ENCODE measurements around the gene KCNH3. TPM values are rescaled to one million over a fixed set of nuclear protein-coding genes. Genes with fewer than 3 reads are reported as not detected.

KCNH3 gene
- total and polyA plus RNA-seq, 2 of the 13 experiments (the other 11 are each of a cell fraction or from before 2014, with no cell fraction given) = 0.01 to 0.07 TPM

DNA sequence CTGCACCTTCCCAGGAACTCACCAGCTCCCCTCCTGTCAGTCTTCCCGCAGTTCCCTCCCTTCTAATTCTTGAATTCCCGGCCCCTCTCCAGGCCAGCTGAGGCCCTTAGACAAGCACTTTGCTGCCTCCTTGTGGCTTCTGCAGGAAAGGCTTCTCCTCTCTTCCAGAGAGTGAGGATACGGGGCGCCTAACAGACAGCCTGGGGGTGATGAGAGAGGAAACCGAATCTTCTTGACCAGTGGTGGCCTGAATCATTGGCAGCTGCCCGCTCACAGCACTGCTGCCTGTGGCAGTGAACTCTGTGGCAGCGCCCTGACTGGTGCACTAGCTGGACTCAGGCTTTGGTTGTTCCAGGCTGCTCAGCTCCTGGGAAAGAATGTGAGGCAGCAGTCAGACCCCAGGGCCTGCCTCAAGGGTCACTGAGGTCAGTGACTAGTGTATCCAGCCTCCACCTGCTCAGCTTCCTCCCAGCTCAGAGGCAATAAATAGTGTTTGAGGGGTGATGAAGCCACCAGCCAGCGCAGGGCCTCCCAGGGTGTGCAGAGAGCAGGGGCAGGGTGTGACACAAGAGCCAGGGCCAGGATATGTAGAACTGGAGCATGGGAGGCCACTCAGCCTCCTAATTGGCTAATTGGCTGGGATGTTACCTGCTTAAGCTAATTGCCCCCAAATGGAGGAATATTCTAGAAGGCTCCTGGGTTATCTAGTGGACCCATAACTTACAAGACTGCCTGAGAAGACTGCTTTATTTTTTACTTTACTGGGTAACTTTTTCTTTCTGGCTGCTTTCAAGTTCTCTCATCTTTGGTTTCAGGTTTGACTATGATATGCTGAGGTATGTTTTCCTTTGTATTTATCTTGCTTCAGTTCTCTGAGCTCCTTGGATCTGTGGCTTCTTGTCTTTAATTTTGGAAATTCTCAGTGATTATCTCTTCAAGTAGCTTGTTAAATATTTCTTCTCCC, 42.0 kb downstream of the KCNH3 start (continued):
- TF ChIP-seq, protein P1, sequence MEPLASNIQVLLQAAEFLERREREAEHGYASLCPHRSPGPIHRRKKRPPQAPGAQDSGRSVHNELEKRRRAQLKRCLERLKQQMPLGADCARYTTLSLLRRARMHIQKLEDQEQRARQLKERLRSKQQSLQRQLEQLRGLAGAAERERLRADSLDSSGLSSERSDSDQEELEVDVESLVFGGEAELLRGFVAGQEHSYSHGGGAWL (CRISPR knock-in tag; IDR thresholded peaks at IDR 0.05) = no peak
- no peak for TF ChIP-seq MLLT10 (CRISPR knock-in tag; IDR thresholded peaks at IDR 0.05)
- TF ChIP-seq, protein P2, sequence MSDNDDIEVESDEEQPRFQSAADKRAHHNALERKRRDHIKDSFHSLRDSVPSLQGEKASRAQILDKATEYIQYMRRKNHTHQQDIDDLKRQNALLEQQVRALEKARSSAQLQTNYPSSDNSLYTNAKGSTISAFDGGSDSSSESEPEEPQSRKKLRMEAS (IDR thresholded peaks at IDR 0.05) = no peak
- no peak for TF ChIP-seq ZNF382 (CRISPR knock-in tag; IDR thresholded peaks at IDR 0.05; ENCODE audit: borderline replicate concordance)
- TF ChIP-seq, protein P3, sequence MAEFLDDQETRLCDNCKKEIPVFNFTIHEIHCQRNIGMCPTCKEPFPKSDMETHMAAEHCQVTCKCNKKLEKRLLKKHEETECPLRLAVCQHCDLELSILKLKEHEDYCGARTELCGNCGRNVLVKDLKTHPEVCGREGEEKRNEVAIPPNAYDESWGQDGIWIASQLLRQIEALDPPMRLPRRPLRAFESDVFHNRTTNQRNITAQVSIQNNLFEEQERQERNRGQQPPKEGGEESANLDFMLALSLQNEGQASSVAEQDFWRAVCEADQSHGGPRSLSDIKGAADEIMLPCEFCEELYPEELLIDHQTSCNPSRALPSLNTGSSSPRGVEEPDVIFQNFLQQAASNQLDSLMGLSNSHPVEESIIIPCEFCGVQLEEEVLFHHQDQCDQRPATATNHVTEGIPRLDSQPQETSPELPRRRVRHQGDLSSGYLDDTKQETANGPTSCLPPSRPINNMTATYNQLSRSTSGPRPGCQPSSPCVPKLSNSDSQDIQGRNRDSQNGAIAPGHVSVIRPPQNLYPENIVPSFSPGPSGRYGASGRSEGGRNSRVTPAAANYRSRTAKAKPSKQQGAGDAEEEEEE (CRISPR knock-in tag; IDR thresholded peaks at IDR 0.05; ENCODE audit: borderline replicate concordance) = no peak
- TF ChIP-seq, protein P4, sequence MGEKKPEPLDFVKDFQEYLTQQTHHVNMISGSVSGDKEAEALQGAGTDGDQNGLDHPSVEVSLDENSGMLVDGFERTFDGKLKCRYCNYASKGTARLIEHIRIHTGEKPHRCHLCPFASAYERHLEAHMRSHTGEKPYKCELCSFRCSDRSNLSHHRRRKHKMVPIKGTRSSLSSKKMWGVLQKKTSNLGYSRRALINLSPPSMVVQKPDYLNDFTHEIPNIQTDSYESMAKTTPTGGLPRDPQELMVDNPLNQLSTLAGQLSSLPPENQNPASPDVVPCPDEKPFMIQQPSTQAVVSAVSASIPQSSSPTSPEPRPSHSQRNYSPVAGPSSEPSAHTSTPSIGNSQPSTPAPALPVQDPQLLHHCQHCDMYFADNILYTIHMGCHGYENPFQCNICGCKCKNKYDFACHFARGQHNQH (CRISPR knock-in tag; IDR thresholded peaks at IDR 0.05) = 0 out of 2 replicates have a peak, but pooled peaks have one; percentile 30
- TF ChIP-seq GATA4 (IDR thresholded peaks at IDR 0.05; ENCODE audit: borderline replicate concordance, low read depth) = no peak
- TF ChIP-seq MAFF (IDR thresholded peaks at IDR 0.05; ENCODE audit: low read depth, low read length) = no peak
- no peak for TF ChIP-seq KMT2A (CRISPR knock-in tag; IDR thresholded peaks at IDR 0.05)
- TF ChIP-seq CENPX (CRISPR knock-in tag; IDR thresholded peaks at IDR 0.05) = no peak
- TF ChIP-seq CCAR2 (optimal IDR thresholded peaks at IDR 0.05; ENCODE audit: low read depth, low read length) = no peak
- no peak for TF ChIP-seq RAD51 (IDR thresholded peaks at IDR 0.05; ENCODE audit: borderline replicate concordance)
- TF ChIP-seq SRSF4 (IDR thresholded peaks at IDR 0.05; ENCODE audit: low read depth, low read length, poor library complexity, severe bottlenecking) = no peak
- no peak for TF ChIP-seq CREB1 (IDR thresholded peaks at IDR 0.05)
- no peak for TF ChIP-seq CREB1 (CRISPR knock-in tag; IDR thresholded peaks at IDR 0.05)
- TF ChIP-seq HOXA9 (CRISPR knock-in tag; IDR thresholded peaks at IDR 0.05; ENCODE audit: borderline replicate concordance) = no peak
- TF ChIP-seq ZSCAN12 (CRISPR knock-in tag; IDR thresholded peaks at IDR 0.05) = no peak
- no peak for TF ChIP-seq FOXK2 (IDR thresholded peaks at IDR 0.05)
- no peak for TF ChIP-seq BHLHE40 (IDR thresholded peaks at IDR 0.05; ENCODE audit: low read length)
- TF ChIP-seq, protein P5, sequence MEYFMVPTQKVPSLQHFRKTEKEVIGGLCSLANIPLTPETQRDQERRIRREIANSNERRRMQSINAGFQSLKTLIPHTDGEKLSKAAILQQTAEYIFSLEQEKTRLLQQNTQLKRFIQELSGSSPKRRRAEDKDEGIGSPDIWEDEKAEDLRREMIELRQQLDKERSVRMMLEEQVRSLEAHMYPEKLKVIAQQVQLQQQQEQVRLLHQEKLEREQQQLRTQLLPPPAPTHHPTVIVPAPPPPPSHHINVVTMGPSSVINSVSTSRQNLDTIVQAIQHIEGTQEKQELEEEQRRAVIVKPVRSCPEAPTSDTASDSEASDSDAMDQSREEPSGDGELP (IDR thresholded peaks at IDR 0.05; ENCODE audit: borderline replicate concordance, low read depth) = peak; percentile 79; the same call in 1 of the 2 replicates
- no peak for TF ChIP-seq ZNF530 (CRISPR knock-in tag; IDR thresholded peaks at IDR 0.05; ENCODE audit: low read depth)
- TF ChIP-seq, protein P6, sequence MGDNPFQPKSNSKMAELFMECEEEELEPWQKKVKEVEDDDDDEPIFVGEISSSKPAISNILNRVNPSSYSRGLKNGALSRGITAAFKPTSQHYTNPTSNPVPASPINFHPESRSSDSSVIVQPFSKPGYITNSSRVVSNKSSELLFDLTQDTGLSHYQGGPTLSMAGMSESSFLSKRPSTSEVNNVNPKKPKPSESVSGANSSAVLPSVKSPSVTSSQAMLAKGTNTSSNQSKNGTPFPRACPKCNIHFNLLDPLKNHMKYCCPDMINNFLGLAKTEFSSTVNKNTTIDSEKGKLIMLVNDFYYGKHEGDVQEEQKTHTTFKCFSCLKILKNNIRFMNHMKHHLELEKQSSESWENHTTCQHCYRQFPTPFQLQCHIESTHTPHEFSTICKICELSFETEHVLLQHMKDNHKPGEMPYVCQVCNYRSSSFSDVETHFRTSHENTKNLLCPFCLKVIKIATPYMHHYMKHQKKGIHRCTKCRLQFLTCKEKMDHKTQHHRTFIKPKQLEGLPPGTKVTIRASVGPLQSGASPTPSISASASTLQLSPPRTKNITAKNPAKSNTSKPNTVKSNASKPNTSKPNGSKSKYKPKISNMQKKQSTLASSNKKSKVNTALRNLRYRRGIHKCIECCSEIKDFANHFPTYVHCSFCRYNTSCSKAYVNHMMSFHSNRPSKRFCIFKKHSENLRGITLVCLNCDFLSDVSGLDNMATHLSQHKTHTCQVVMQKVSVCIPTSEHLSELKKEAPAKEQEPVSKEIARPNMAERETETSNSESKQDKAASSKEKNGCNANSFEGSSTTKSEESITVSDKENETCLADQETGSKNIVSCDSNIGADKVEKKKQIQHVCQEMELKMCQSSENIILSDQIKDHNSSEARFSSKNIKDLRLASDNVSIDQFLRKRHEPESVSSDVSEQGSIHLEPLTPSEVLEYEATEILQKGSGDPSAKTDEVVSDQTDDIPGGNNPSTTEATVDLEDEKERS (CRISPR knock-in tag; IDR thresholded peaks at IDR 0.05) = no peak
- TF ChIP-seq ZNF724P (CRISPR knock-in tag; IDR thresholded peaks at IDR 0.05; ENCODE audit: borderline replicate concordance) = no peak

Measured in HepG2 (cell line).